Mammary epithelial cell (primary cell): ENCODE results near the gene QRICH1.

Experiments used
- CTCF ChIP-seq, 2 donors: IDR thresholded peaks in 1 of 2; conservative IDR thresholded peaks in 1 of 2; 2 replicates each; pipeline ENCODE4 v1.5.1; 2011 to 2012; ENCODE audit warnings: inconsistent platforms in 2 of 2, low read length in 2 of 2, mild to moderate bottlenecking in 2 of 2, control low read depth in 1 of 2, low read depth in 1 of 2; ENCODE audit not compliant: insufficient read depth in 1 of 2; ENCODE audit errors: extremely low read depth in 1 of 2
- EZH2 ChIP-seq: IDR thresholded peaks from 2 replicates; pipeline ENCODE4 v1.6.1; 2012; ENCODE audit warnings: low read length, inconsistent platforms, borderline replicate concordance

- TF ChIP-seq CTCF (conservative IDR thresholded peaks at IDR 0.05 in 1 of 2, IDR thresholded peaks at IDR 0.05 in 1 of 2; ENCODE audit: extremely low read depth in 1 of 2, insufficient read depth in 1 of 2, low read depth in 1 of 2, low read length in 2 of 2) (peak; percentile 65 to 66), EZH2 (no peak)
These were observed at the start of gene QRICH1 for GRCh38 chr3:49093853-49094767.
